Measurements from ENCODE around the gene MEGF10. TPM values are rescaled to one million over a fixed set of nuclear protein-coding genes. Genes with fewer than 3 reads are reported as not detected.

Gene MEGF10
- total RNA-seq, 1 experiment from 2014 or later = not detected

- Histone ChIP-seq H3K4me1 (no peaks in the 10 kb centered on the region), H3K4me3 (ENCODE audit: low read depth, low read length) (no peak overlapping the region), H3K36me3 (ENCODE audit: control insufficient read depth, insufficient read depth, low read length) (no peaks in the 10 kb centered on the region), H3K27me3 (replicated peaks; ENCODE audit: control insufficient read depth, insufficient read depth, low read length) (peaks cover 1% of the 10 kb centered on the region; the same call in 1 of the 2 replicates), H3K9me3 (no peaks in the 10 kb centered on the region)
- intact Hi-C loops (cut with micrococcal nuclease; ENCODE audit: unreplicated experiment) = no loop called here
- ChIA-PET CTCF (no interaction called here), POLR2A (no interaction called here)
- no peak overlapping the region for H3K27ac Mint-ChIP-seq (ENCODE audit: unreplicated experiment)
- peaks cover 12% of the 10 kb centered on the region for H3K27me3 Mint-ChIP-seq (ENCODE audit: insufficient read depth, unreplicated experiment)
- H3K4me1 Mint-ChIP-seq (ENCODE audit: low read depth, unreplicated experiment) = no peaks in the 10 kb centered on the region
- no peaks in the 10 kb centered on the region for H3K9me3 Mint-ChIP-seq (ENCODE audit: unreplicated experiment)
- H3K4me3 Mint-ChIP-seq (ENCODE audit: unreplicated experiment) = no peak overlapping the region
- no peaks in the 10 kb centered on the region for H3K36me3 Mint-ChIP-seq (ENCODE audit: insufficient read depth, unreplicated experiment)
- no peak for TF ChIP-seq CTCF (IDR thresholded peaks at IDR 0.05; ENCODE audit: insufficient read depth in 1 of 2, low read depth in 1 of 2, low read length in 1 of 2, severe bottlenecking in 1 of 2, unreplicated experiment in 1 of 2)
- no peak for DNase-seq
- no TSS peak for BruUV-seq (replicated peaks)
Measured at GRCh38 chr5:127389601-127390000, 99.0 kb downstream of the MEGF10 start.

- no peaks in the 10 kb centered on the region for H3K36me3 ChIP-seq (ENCODE audit: control insufficient read depth, insufficient read depth, low read length)
- no peak for TF ChIP-seq CTCF (IDR thresholded peaks at IDR 0.05; ENCODE audit: insufficient read depth in 1 of 2, low read depth in 1 of 2, low read length in 1 of 2, severe bottlenecking in 1 of 2, unreplicated experiment in 1 of 2)
- Mint-ChIP-seq H3K27me3 (ENCODE audit: insufficient read depth, unreplicated experiment) (peaks cover 25% of the 10 kb centered on the region), H3K9me3 (ENCODE audit: unreplicated experiment) (no peaks in the 10 kb centered on the region), H3K4me1 (ENCODE audit: low read depth, unreplicated experiment) (no peaks in the 10 kb centered on the region), H3K27ac (ENCODE audit: unreplicated experiment) (no peak overlapping the region), H3K36me3 (ENCODE audit: insufficient read depth, unreplicated experiment) (no peaks in the 10 kb centered on the region), H3K4me3 (ENCODE audit: unreplicated experiment) (no peak overlapping the region)
- H3K9me3 ChIP-seq = no peaks in the 10 kb centered on the region
- no peak for DNase-seq
- H3K4me1 ChIP-seq = no peaks in the 10 kb centered on the region
- CTCF ChIA-PET = no interaction called here
- POLR2A ChIA-PET = no interaction called here
- intact Hi-C loops (cut with micrococcal nuclease; ENCODE audit: unreplicated experiment) = no loop called here
- peaks cover 1% of the 10 kb centered on the region; the same call in 1 of the 2 replicates for H3K27me3 ChIP-seq (replicated peaks; ENCODE audit: control insufficient read depth, insufficient read depth, low read length)
- BruUV-seq (replicated peaks) = no TSS peak
- H3K4me3 ChIP-seq (ENCODE audit: low read depth, low read length) = no peak overlapping the region
Measured at GRCh38 chr5:127392762-127393161, 102.2 kb downstream of the MEGF10 start.

GRCh38 chr5:127396490-127397155 lies 106.0 kb downstream of the MEGF10 start:
- Mint-ChIP-seq H3K27ac (ENCODE audit: unreplicated experiment) (no peak overlapping the region), H3K27me3 (ENCODE audit: insufficient read depth, unreplicated experiment) (peaks cover 31% of the 10 kb centered on the region), H3K9me3 (ENCODE audit: unreplicated experiment) (no peaks in the 10 kb centered on the region), H3K4me1 (ENCODE audit: low read depth, unreplicated experiment) (no peaks in the 10 kb centered on the region), H3K36me3 (ENCODE audit: insufficient read depth, unreplicated experiment) (no peaks in the 10 kb centered on the region), H3K4me3 (ENCODE audit: unreplicated experiment) (no peak overlapping the region)
- Histone ChIP-seq H3K27me3 (replicated peaks; ENCODE audit: control insufficient read depth, insufficient read depth, low read length) (peaks cover 1% of the 10 kb centered on the region; the same call in 1 of the 2 replicates), H3K36me3 (ENCODE audit: control insufficient read depth, insufficient read depth, low read length) (no peaks in the 10 kb centered on the region), H3K9me3 (no peaks in the 10 kb centered on the region), H3K4me1 (no peaks in the 10 kb centered on the region), H3K4me3 (ENCODE audit: low read depth, low read length) (no peak overlapping the region)
- CTCF ChIA-PET = interaction anchor here (1.0 kb wide), 1 partner anchor 96 kb away, joined by 3 read pairs; no protein-coding TSS in a partner anchor
- no peak for DNase-seq
- POLR2A ChIA-PET = no interaction called here
- intact Hi-C loops (cut with micrococcal nuclease; ENCODE audit: unreplicated experiment) = loop anchor here (1.0 to 2.0 kb wide), 2 partner anchors 46 to 96 kb away; no protein-coding TSS in a partner anchor
- BruUV-seq (replicated peaks) = no TSS peak
- peak in 1 of 2 experiments; percentile 45 for TF ChIP-seq CTCF (IDR thresholded peaks at IDR 0.05; ENCODE audit: insufficient read depth in 1 of 2, low read depth in 1 of 2, low read length in 1 of 2, severe bottlenecking in 1 of 2, unreplicated experiment in 1 of 2)

All from Caco-2 (cell line).